DMS 273 (cell line): ENCODE results near the gene RARB.

ENCODE experiments used
- DNase-seq: peaks from one replicate; lab custom pipeline; 2025; ENCODE audit not compliant: unreplicated experiment; lab: John Stamatoyannopoulos, UW

RARB gene

DNA sequence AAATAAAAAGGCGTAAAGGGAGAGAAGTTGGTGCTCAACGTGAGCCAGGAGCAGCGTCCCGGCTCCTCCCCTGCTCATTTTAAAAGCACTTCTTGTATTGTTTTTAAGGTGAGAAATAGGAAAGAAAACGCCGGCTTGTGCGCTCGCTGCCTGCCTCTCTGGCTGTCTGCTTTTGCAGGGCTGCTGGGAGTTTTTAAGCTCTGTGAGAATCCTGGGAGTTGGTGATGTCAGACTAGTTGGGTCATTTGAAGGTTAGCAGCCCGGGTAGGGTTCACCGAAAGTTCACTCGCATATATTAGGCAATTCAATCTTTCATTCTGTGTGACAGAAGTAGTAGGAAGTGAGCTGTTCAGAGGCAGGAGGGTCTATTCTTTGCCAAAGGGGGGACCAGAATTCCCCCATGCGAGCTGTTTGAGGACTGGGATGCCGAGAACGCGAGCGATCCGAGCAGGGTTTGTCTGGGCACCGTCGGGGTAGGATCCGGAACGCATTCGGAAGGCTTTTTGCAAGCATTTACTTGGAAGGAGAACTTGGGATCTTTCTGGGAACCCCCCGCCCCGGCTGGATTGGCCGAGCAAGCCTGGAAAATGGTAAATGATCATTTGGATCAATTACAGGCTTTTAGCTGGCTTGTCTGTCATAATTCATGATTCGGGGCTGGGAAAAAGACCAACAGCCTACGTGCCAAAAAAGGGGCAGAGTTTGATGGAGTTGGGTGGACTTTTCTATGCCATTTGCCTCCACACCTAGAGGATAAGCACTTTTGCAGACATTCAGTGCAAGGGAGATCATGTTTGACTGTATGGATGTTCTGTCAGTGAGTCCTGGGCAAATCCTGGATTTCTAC, at the start of gene RARB:
TSS of gene RARB (plus strand) at position 322 of the 847 bp plus-strand sequence. CDS start at position 791, 469 bp downstream.
- DNase-seq = peak; percentile 60

DNA sequence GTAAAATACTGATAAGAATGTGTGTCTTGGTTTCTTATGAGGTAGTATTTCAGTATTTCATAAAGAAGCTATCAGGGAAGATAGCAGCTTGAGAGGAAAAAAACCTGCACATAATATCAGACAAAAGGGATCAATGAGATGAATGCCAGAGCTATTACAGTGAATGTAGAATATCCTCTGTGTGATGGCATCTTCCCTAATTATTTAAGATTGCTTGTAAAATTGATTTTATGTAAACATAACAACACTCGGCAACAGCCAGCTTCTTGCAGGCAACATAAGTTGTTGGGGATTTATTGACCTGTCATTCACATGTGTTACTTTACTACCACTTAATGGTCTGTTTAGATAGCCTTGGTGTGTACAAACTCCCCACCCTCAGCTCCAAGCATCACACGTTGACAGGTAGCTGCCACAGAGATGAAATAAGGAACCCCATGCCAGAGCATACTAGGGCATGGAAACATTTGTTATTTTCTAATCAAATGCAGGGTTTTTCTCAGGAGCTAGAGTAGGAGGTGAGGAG, 49.2 kb upstream of the RARB start:
- DNase-seq = no peak

DNA sequence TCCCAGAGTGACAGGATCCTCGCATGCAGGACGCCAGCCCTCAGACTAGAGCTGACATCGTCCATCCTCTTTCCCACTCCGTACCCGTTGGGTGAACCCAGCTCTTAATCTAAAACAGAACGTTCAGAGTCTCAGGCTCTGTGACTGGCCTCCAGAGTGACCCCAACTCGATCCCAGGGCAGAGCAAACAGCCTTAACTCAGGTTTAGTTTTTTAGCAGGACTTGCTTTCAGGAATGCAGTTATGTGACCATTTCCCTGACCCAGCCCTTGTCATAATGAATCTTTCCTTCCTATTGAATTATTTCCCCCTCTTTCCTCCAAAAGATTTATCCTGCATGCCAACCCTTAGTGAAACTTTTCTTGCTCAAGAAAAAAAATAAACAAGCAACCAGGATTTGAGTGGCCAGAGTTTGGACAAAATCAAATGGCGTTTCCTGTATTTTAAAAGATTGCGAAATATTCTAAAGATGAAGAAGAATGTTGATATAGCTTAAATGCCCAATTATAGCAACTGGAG, 47.8 kb upstream of the RARB start:
- DNase-seq = no peak

- no peak for DNase-seq
These were observed 47.0 kb upstream of the RARB start for GRCh38 chr3:25381083-25381482.

GRCh38 chr3:25384471-25384870, 43.6 kb upstream of the RARB start:
- DNase-seq = no peak

DNA sequence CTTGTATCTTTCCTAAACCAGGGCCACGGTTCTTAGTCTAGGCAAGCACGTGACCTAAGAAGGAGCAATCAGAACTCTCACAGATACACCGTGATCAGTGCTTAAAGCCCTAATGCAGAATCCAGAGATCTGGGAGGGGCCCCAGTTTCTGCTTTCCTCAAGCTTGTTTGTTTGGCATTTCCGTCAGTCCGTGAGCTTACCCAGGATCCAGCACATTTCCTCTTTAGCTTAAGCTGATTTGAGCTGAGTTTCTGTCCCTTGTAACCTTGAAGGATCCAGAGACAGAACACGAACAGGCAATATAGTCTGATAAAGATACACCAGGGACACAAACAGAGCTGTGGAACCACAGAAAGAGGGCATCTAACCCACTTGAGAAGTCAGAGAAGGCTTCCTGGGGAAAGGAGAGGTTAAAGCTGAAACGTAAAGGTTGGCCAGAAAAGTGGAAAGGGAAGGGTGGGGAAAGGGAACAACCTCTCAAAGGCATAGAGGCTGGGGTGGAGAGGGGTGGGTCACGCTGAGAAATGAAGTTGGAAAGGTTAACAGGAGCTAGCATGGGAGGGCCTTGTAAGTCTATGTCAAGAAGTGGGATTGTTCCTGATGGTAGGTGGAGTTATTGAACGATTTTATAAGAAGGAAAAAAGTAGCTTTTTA, 42.1 kb upstream of the RARB start:
- no peak for DNase-seq

DNA sequence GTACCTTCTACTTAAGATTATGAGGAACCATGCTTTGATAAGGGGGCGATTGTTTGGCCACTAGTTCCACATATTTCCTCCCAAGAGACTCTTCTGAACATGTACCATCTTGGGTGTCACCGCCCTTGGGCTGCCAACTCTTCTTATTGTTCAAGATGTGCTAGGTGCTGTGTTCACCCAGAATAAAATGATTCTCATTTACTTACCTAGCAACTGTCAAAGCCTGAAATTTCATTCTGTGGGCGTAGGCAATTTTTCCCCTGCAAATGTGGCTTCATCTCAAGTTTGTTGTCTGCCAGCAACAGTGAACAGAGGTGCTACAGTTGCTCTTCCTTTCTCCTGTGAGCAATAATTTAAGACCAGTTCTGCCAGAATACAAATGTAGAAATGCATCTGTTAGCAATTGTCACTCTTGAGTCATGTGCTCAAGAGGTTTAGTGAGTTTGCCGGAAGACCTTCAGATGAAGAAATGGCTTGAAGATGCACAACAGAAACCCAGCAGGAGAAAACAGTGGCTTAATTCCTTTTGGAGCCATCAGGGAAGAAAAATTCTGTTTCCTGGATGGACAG, 41.3 kb upstream of the RARB start:
- DNase-seq = no peak

- no peak for DNase-seq
These were observed 37.5 kb upstream of the RARB start for GRCh38 chr3:25390605-25391004.

DNA sequence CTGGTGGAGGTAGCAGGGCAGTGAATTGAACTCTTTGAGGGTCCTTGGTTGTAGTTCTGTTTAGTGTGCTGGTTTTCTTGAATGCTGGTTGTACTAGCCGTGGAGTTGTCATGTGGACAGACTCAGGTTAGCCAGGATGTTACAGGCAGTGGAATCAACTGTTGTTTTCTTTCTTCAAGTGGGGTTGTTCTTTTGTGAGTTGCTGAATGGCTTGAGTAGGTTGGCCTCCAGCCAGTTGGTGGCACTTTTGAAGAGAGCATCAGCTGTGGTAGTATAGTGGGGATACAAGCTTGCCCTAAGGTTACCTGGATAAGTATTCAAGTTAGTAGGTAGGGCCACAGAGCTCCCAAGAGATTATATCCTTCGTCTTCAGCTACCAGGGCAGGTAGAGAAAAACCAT, 31.8 kb upstream of the RARB start:
- no peak for DNase-seq

GRCh38 chr3:25396686-25397085, 31.4 kb upstream of the RARB start:
- no peak for DNase-seq

GRCh38 chr3:25397150-25397549, 30.9 kb upstream of the RARB start:
- no peak for DNase-seq

- DNase-seq = no peak
These were observed 27.5 kb upstream of the RARB start for GRCh38 chr3:25400587-25400986.

DNA sequence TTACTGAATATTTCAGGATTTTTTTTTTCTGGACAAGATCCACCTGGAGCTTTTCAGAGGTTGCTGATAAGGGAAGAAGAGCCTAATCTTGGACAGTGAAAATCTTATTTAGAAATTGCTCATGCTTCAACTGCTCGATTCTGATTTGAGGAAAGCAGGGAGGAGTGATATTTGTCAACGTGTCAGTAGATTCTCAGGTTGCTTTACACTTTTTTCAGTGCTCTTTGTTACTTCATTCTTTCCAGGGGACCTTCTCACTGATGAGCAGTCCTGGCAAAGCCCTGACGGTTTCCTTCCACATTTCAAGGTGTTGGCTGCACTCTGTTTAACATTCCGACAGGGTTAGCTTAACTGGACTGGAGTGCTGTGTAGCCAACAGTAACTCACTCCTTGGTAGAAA, 24.1 kb upstream of the RARB start:
- no peak for DNase-seq

- no peak for DNase-seq
These were observed 23.5 kb upstream of the RARB start for GRCh38 chr3:25404569-25404968.

GRCh38 chr3:25405335-25405734, 22.7 kb upstream of the RARB start:
- no peak for DNase-seq

DNA sequence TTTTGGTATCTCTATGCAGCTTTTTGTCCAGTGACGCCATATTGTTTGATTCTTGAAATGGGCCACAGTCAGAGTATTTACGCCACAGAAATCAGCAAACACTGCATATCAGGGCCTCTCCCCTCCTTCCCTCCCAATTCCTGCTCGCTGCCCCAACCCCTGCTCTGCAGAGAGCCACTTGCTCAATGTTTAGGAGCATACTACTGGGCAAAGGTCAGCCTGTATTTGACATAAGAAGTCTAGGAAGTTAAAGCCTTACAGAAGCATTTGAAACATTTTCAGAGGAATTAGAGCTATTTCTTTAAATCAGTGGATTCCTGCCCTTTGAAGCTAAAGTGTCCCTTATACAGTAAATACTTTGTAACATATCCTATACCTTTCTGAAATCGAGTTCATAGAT, 17.4 kb upstream of the RARB start:
- DNase-seq = no peak

GRCh38 chr3:25412269-25412668, 15.8 kb upstream of the RARB start:
- DNase-seq = no peak

GRCh38 chr3:25416176-25416575, 11.9 kb upstream of the RARB start:
- DNase-seq = no peak

GRCh38 chr3:25418596-25418995, 9.5 kb upstream of the RARB start:
- no peak for DNase-seq

DNA sequence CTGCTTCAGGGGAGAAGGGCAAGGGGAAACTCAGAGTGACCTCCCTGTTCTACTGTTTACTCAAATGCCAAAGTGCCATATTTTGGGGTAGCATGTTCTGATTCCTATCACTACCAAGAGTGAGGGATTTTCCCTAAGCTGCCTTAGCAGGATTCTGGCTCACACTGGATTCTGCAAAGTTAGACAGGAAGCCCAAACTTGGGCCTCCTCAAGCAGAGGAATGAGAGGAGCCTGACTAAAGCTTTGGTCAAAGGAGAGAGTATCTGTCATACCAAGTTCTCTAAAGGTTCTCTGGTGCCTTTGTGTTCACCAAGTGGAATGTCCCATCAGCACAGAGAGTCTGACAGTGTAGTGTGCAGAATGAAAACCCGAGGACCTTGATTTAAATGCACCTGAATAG, 8.8 kb upstream of the RARB start:
- DNase-seq = no peak

GRCh38 chr3:25420147-25420546, 7.9 kb upstream of the RARB start:
- DNase-seq = no peak

GRCh38 chr3:25420885-25421284, 7.2 kb upstream of the RARB start:
- DNase-seq = no peak
